ENCODE measurements around the gene KNOP1.

The KNOP1 gene

GRCh38 chr16:19753815-19754643 lies 36.0 kb upstream of the KNOP1 start:
- H3K27ac ChIP-seq (ENCODE audit: low read length) = no peak overlapping the region
- H3K9ac ChIP-seq (ENCODE audit: low read length in 2 of 2) = no peak overlapping the region
- H3K27me3 ChIP-seq (ENCODE audit: control insufficient read depth in 1 of 2, insufficient read depth in 2 of 2, low read length in 2 of 2) = no peaks in the 10 kb centered on the region
- peaks cover 0 to 2% of the 10 kb centered on the region in 2 donors for H3K36me3 ChIP-seq (ENCODE audit: control insufficient read depth in 2 of 2, insufficient read depth in 2 of 2, low read length in 2 of 2)
- H3K4me3 ChIP-seq (ENCODE audit: low read length in 2 of 2) = no peak overlapping the region
- H3K9me3 ChIP-seq (ENCODE audit: control insufficient read depth in 2 of 2, low read length in 2 of 2) = no peaks in the 10 kb centered on the region
- no peaks in the 10 kb centered on the region for H3K4me1 ChIP-seq (ENCODE audit: control insufficient read depth, insufficient read depth, low read length)

- Histone ChIP-seq H3K9ac (ENCODE audit: low read length in 2 of 2) (no peak overlapping the region), H3K4me3 (ENCODE audit: low read length in 2 of 2) (no peak overlapping the region), H3K4me1 (ENCODE audit: control insufficient read depth, insufficient read depth, low read length) (no peaks in the 10 kb centered on the region), H3K27me3 (ENCODE audit: control insufficient read depth in 1 of 2, insufficient read depth in 2 of 2, low read length in 2 of 2) (no peaks in the 10 kb centered on the region), H3K27ac (ENCODE audit: low read length) (no peak overlapping the region), H3K36me3 (ENCODE audit: control insufficient read depth in 2 of 2, insufficient read depth in 2 of 2, low read length in 2 of 2) (peaks cover 0 to 2% of the 10 kb centered on the region in 2 donors), H3K9me3 (ENCODE audit: control insufficient read depth in 2 of 2, low read length in 2 of 2) (no peaks in the 10 kb centered on the region)
Measured at GRCh38 chr16:19751478-19752385, 33.7 kb upstream of the KNOP1 start.

- Histone ChIP-seq H3K9me3 (ENCODE audit: control insufficient read depth in 2 of 2, low read length in 2 of 2) (no peaks in the 10 kb centered on the region), H3K9ac (ENCODE audit: low read length in 2 of 2) (no peak overlapping the region), H3K4me1 (ENCODE audit: control insufficient read depth, insufficient read depth, low read length) (no peaks in the 10 kb centered on the region), H3K36me3 (ENCODE audit: control insufficient read depth in 2 of 2, insufficient read depth in 2 of 2, low read length in 2 of 2) (peaks cover 0 to 2% of the 10 kb centered on the region in 2 donors), H3K27me3 (ENCODE audit: control insufficient read depth in 1 of 2, insufficient read depth in 2 of 2, low read length in 2 of 2) (no peaks in the 10 kb centered on the region), H3K4me3 (ENCODE audit: low read length in 2 of 2) (no peak overlapping the region), H3K27ac (ENCODE audit: low read length) (no peak overlapping the region)
Measured at GRCh38 chr16:19749571-19750080, 31.6 kb upstream of the KNOP1 start.

- no peak overlapping the region for H3K27ac ChIP-seq (ENCODE audit: low read length)
- H3K36me3 ChIP-seq (ENCODE audit: control insufficient read depth in 2 of 2, insufficient read depth in 2 of 2, low read length in 2 of 2) = no peaks in the 10 kb centered on the region
- no peaks in the 10 kb centered on the region for H3K27me3 ChIP-seq (ENCODE audit: control insufficient read depth in 1 of 2, insufficient read depth in 2 of 2, low read length in 2 of 2)
- H3K4me3 ChIP-seq (ENCODE audit: low read length in 2 of 2) = no peak overlapping the region
- H3K9me3 ChIP-seq (ENCODE audit: control insufficient read depth in 2 of 2, low read length in 2 of 2) = no peaks in the 10 kb centered on the region
- no peak overlapping the region for H3K9ac ChIP-seq (ENCODE audit: low read length in 2 of 2)
- H3K4me1 ChIP-seq (ENCODE audit: control insufficient read depth, insufficient read depth, low read length) = no peaks in the 10 kb centered on the region
Measured at GRCh38 chr16:19748389-19749168, 30.6 kb upstream of the KNOP1 start.

- Histone ChIP-seq H3K9ac (ENCODE audit: low read length in 2 of 2) (no peak overlapping the region), H3K9me3 (ENCODE audit: control insufficient read depth in 2 of 2, low read length in 2 of 2) (no peaks in the 10 kb centered on the region), H3K4me1 (ENCODE audit: control insufficient read depth, insufficient read depth, low read length) (no peaks in the 10 kb centered on the region), H3K36me3 (ENCODE audit: control insufficient read depth in 2 of 2, insufficient read depth in 2 of 2, low read length in 2 of 2) (no peaks in the 10 kb centered on the region), H3K27ac (ENCODE audit: low read length) (no peak overlapping the region), H3K27me3 (ENCODE audit: control insufficient read depth in 1 of 2, insufficient read depth in 2 of 2, low read length in 2 of 2) (no peaks in the 10 kb centered on the region), H3K4me3 (ENCODE audit: low read length in 2 of 2) (no peak overlapping the region)
Measured at GRCh38 chr16:19746561-19746960, 28.5 kb upstream of the KNOP1 start.

GRCh38 chr16:19745286-19746010 lies 27.4 kb upstream of the KNOP1 start:
- Histone ChIP-seq H3K9me3 (ENCODE audit: control insufficient read depth in 2 of 2, low read length in 2 of 2) (no peaks in the 10 kb centered on the region), H3K4me1 (ENCODE audit: control insufficient read depth, insufficient read depth, low read length) (no peaks in the 10 kb centered on the region), H3K9ac (ENCODE audit: low read length in 2 of 2) (no peak overlapping the region), H3K27me3 (ENCODE audit: control insufficient read depth in 1 of 2, insufficient read depth in 2 of 2, low read length in 2 of 2) (no peaks in the 10 kb centered on the region), H3K36me3 (ENCODE audit: control insufficient read depth in 2 of 2, insufficient read depth in 2 of 2, low read length in 2 of 2) (peaks cover 0 to under 1% of the 10 kb centered on the region in 2 donors), H3K4me3 (ENCODE audit: low read length in 2 of 2) (no peak overlapping the region), H3K27ac (ENCODE audit: low read length) (no peak overlapping the region)

- H3K27me3 ChIP-seq (ENCODE audit: control insufficient read depth in 1 of 2, insufficient read depth in 2 of 2, low read length in 2 of 2) = no peaks in the 10 kb centered on the region
- peaks cover 0 to 2% of the 10 kb centered on the region in 2 donors for H3K36me3 ChIP-seq (ENCODE audit: control insufficient read depth in 2 of 2, insufficient read depth in 2 of 2, low read length in 2 of 2)
- H3K9me3 ChIP-seq (ENCODE audit: control insufficient read depth in 2 of 2, low read length in 2 of 2) = no peaks in the 10 kb centered on the region
- no peaks in the 10 kb centered on the region for H3K4me1 ChIP-seq (ENCODE audit: control insufficient read depth, insufficient read depth, low read length)
- no peak overlapping the region for H3K9ac ChIP-seq (ENCODE audit: low read length in 2 of 2)
- H3K4me3 ChIP-seq (ENCODE audit: low read length in 2 of 2) = no peak overlapping the region
- H3K27ac ChIP-seq (ENCODE audit: low read length) = no peak overlapping the region
Measured at GRCh38 chr16:19744670-19745069, 26.6 kb upstream of the KNOP1 start.

GRCh38 chr16:19743816-19744159 lies 25.8 kb upstream of the KNOP1 start:
- Histone ChIP-seq H3K27me3 (ENCODE audit: control insufficient read depth in 1 of 2, insufficient read depth in 2 of 2, low read length in 2 of 2) (no peaks in the 10 kb centered on the region), H3K9me3 (ENCODE audit: control insufficient read depth in 2 of 2, low read length in 2 of 2) (no peaks in the 10 kb centered on the region), H3K27ac (ENCODE audit: low read length) (no peak overlapping the region), H3K9ac (ENCODE audit: low read length in 2 of 2) (no peak overlapping the region), H3K4me3 (ENCODE audit: low read length in 2 of 2) (no peak overlapping the region), H3K4me1 (ENCODE audit: control insufficient read depth, insufficient read depth, low read length) (no peaks in the 10 kb centered on the region), H3K36me3 (ENCODE audit: control insufficient read depth in 2 of 2, insufficient read depth in 2 of 2, low read length in 2 of 2) (peaks cover 0 to 4% of the 10 kb centered on the region in 2 donors)

GRCh38 chr16:19741354-19741753 lies 23.3 kb upstream of the KNOP1 start:
- H3K27me3 ChIP-seq (ENCODE audit: control insufficient read depth in 1 of 2, insufficient read depth in 2 of 2, low read length in 2 of 2) = no peaks in the 10 kb centered on the region
- no peaks in the 10 kb centered on the region for H3K4me1 ChIP-seq (ENCODE audit: control insufficient read depth, insufficient read depth, low read length)
- H3K4me3 ChIP-seq (ENCODE audit: low read length in 2 of 2) = no peak overlapping the region
- no peak overlapping the region for H3K9ac ChIP-seq (ENCODE audit: low read length in 2 of 2)
- H3K36me3 ChIP-seq (ENCODE audit: control insufficient read depth in 2 of 2, insufficient read depth in 2 of 2, low read length in 2 of 2) = peaks cover 0 to 8% of the 10 kb centered on the region in 2 donors
- H3K9me3 ChIP-seq (ENCODE audit: control insufficient read depth in 2 of 2, low read length in 2 of 2) = no peaks in the 10 kb centered on the region
- H3K27ac ChIP-seq (ENCODE audit: low read length) = no peak overlapping the region
